GM21576 (cell line): ENCODE results near the gene MYBPC3.

ENCODE experiments used
- ATAC-seq: cut with Tn5 transposase; IDR thresholded peaks from one replicate; pipeline ENCODE4 v1.9.1; 2021; ENCODE audit warnings: mild to moderate bottlenecking, moderate library complexity; ENCODE audit not compliant: unreplicated experiment

The MYBPC3 gene

DNA sequence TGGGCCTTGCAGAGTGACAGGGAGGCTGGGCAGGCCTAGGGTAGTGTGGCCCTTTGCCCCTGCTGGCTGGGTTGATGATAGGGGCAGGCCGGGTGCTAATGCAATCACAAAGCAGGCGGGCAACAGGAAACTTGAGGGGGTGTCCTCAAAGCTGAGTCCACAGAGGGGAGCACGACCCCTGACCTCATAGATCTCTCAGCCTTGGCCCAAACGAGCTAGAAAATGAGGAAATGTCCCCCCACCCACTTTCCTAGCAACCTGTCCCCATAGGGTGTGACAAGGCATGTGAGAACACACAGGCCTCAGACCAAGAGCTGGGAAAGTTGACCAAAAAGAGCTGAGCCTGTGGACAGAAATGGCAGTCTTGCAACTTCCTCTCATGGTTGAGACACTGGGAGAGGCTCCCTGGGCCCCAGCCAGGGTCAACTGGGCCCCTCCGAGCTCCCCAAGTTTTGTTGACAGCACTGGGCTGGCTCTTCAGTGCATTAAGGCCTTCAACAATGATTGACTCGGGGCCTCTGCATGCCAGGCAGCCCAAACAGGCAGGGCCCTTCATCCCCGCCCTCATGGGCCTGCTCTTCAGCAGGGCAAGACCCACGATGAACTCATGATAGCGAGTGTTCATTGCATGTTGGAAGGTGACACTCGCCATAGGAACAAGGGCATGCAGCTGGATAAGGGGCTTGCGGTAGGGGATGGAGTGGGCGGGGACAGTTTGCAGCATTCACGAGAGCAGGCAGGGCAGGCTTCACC, 35.6 kb upstream of the MYBPC3 start:
- ATAC-seq: no peak

DNA sequence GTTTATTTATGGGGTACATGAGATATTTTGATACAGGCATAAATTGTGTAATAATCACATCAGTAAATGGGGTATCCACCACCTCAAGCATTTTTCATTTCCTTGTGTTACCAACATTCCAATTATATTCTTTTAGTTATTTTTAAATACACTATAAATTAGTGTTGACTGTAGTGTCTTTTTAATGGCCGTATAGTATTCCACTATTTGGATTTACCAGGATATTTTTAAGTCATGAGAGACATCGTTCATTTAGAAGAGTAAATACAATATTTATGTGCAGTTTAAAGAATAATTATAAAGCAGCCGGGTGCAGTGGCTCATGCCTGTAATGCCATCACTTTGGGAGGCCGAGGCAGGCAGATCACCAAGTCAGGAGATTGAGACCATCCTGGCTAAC, 32.0 kb upstream of the MYBPC3 start:
- no peak for ATAC-seq

DNA sequence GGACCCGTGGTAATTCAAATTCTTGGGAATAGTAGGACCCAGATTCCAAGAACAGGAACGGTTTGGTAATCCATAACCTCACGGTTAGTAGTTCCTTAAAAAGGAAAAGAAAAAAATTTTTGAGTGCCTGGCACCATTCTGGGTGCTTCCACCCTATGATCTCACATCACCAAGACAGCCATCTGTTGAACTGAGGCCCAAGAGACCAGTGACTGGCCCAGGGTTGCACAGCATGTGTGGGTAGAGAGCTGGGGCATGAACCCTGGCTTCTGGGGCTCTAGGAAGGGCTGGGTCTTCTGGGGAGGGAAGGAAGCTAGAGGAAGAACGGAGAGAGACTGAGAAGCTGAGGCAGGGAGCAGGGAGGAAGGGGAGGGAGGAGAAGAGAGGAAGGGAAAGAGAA, 30.6 kb upstream of the MYBPC3 start:
- no peak for ATAC-seq

DNA sequence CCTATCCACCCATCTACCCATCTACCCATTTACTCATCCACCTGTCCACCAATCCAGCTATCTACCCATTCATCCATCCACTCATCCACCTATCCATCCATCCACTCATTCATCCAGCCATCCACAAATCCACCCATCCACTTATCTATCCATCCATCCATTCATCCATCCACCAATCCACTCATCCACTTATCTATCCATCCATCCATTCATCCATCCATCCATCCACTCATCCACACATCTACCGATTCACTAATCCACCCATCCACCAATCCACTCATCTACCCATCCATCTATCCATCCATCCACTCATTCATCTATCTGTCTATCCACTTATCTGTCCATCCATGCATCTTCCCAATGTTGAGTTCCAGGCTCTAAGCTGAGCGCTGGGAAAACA, 27.6 kb upstream of the MYBPC3 start:
- ATAC-seq: no peak

DNA sequence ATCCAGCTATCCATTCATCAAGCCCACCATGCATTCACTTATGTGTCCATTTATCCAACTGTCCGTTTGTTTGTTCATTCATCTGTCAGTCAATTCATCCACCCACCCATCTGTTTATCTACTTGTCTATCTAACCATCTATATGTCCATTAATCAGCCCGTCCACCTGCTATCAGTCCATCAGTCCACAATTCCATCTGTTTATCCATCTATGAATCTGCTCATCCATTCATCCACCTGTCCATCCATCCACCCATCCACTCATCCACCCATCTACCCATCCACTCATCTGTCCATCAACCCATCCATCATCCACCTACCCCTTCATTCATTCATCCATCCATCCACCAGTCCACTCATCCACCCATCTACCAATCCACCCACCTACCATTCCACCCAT, 26.8 kb upstream of the MYBPC3 start:
- ATAC-seq: no peak

DNA sequence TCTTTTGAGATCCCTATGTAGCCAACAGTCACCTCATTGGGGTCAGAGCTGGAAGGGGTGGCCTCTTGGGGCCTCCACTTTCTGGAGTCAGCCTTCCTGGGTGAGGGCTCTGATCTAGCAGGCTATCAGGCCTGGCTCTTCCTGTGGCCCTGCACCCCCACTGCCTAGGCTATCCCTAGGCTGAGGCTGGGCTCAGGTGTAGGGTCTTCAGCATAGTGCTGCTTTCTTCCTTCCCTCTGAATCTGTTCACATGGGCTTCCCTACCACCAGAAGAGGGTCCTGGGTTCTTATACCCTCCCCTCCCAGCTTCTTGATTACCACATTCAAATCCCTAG, 26.3 kb upstream of the MYBPC3 start:
- no peak for ATAC-seq

DNA sequence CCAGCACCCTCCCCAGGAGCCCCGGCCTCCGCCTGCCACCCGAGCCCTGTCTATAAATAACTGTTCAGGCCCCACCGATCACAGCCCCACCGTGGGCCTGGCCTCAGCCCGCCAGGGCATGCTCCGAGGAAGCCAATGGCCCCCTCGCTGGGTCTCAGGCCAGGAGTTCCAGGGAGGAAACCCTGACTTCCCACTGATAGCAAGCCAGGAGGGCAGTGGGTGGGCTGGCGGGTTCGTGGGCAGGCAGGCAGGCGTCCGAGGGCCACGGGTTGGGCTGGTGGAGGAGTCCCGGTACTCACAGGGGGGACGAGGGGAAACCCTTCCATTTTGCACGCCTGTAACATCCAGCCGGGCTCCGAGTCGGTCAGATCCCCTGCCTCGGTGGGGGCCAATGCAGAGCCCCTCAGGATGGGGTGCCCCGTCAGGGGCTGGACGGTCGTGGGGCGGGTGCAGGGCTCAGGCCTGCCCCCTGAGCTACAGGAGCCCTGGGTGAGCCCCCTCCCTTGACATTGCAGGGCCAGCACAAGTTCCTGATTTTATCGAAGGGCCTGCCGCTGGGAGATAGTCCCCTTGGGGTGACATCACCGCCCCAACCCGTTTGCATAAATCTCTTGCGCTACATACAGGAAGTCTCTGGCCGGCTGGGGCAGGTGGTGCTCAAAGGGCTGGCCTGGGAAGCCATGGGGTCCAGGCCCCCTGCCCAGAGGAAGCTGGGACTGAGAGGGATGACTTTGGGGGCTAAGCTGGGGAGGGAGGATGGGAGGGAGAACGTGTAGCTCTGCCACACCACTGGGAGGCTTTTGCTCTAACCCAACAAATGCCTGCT, 25.7 kb upstream of the MYBPC3 start, which contains the start of gene SPI1:
SPI1 (minus strand) TSS at position 538 of the 826 bp plus-strand sequence; CDS start at position 344, 194 bp downstream.
- ATAC-seq: peak; percentile 72

DNA sequence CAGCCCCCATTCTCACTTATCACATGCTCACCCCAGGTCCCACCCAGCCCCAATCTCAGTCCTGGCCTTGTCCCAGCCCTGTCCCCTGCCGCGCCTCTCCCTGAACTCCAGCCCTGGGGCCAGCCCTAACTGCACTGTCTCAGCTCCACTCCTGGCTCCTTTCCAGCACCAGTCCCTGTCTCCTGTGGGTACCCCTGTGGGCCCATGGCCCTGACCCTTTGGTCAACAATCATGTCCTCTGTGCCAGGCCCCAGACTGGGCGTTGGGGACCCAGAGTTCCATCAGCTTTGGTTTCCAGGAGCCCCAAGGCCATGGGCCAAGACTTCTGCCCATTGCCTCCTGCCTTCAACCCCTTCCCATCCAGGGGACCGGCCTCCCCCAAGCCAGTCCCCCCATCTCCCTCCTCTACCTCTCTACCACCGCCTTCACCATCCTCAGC, 25.1 kb upstream of the MYBPC3 start:
- ATAC-seq: no peak

DNA sequence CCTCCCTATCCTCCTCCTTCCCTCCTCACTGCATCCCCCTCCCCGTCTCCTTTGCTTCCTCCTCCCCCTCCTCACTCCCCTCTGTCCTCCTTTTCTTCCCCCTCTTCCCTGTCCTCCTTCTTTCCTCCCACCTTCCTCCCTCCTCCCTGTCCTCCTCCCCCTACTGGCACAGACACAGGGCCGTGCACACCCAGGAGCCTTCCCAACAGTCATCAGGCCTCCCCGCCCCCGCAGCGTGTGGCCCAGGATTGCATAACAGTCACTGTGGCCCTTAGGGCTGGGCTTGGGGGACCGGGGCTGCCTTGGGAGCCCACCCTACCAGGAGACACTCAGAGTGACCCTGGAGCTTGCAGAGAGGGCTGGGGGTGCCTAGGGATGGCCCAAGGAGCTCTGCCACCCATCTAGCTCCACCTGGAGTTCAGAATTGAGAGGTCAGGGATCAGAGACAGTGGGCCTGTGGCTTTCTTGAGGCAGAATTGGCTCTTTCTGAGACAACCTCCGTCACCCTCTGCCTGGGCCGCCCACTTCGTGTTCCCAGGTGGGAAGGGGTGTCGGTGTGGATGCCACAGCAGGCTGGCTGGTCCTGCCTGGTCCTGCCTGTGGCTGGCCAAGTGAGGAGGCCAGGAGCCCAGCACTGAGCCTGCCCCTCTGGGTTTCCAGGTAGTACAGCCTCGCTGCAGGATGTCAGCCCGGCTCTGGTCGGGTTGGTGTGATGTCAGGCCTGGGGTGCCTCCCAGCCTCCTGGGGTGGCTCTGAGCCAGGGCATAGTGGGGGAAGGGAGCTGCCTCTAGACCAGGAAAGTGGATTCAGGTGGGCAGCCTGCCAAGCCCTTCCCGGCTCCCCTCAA, 24.2 kb upstream of the MYBPC3 start:
- no peak for ATAC-seq

DNA sequence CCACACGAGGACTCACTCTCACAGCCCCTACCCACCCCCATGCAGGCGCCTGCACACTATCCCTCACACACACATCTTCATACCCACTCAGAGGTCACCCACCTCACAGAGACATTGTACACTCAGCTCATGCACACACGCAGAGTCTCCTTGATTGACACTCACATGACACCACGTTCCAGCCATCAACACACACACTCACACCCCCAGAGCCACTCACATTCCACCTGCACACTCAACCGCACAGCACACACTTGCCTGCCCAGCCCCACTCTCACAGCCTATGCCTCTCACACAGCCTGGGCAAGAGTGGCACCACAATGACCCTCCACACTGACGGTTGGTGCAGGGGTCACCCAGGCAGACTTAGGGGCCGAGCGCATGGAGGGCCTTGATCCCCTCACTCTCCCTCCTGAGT, 23.6 kb upstream of the MYBPC3 start:
- ATAC-seq: no peak

DNA sequence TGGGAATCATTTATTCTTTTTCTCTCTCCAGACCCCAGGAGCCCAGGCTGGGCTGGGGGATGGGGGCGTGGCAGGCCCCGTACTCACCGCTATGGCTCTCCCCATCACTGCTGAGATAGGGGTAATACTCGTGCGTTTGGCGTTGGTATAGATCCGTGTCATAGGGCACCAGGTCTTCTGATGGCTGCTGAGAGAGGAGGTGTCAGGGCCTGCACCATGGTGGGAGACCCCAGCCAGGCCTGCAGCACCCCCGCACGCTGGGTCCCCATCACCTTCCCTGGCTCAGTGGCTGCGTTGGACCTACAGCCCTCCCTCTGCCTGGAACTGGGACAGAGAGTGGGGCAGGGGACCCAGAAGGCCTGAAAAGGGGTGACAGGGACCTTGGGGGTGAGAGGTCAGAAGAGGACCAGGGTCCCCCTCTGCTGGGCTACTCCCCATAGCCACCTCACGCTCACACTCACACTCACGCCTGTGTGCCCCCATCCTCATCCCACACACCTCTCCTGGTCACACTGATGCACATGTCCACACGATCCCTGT, 23.1 kb upstream of the MYBPC3 start:
- ATAC-seq: no peak

DNA sequence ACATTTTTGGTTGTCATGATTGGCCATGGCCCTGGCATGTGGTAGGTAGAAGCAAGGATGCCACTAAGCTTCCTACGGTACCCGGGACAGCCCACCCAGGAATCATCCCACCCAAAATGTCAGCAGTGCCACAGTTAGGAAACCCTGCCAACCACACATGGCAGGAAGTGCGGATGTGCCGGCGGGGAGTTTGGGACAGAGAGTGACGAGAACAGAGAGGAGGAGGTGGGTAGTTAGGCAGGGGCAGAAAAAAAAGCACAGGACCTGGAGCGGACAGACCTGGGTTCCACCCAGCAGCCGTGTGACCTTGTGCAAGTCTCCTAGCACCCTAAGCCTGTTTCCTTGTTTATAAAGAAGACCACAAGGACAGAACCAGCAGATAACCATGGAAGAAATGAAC, 22.5 kb upstream of the MYBPC3 start:
- ATAC-seq: no peak

DNA sequence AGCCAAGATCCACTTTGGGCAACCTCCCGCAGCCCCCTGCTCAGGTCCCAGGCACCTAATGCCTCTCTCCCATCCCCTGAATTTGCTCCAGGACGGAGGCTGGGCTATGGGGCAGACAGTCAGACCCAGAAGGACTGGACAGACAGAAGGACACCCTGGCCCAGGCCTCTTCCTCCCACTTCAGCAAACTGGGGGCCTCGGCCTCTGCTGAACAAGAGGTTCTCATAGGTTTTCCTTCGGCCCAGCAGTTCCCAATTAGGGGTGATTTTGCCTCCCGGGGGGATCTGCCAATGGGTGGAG, 22.2 kb upstream of the MYBPC3 start:
- ATAC-seq: no peak

DNA sequence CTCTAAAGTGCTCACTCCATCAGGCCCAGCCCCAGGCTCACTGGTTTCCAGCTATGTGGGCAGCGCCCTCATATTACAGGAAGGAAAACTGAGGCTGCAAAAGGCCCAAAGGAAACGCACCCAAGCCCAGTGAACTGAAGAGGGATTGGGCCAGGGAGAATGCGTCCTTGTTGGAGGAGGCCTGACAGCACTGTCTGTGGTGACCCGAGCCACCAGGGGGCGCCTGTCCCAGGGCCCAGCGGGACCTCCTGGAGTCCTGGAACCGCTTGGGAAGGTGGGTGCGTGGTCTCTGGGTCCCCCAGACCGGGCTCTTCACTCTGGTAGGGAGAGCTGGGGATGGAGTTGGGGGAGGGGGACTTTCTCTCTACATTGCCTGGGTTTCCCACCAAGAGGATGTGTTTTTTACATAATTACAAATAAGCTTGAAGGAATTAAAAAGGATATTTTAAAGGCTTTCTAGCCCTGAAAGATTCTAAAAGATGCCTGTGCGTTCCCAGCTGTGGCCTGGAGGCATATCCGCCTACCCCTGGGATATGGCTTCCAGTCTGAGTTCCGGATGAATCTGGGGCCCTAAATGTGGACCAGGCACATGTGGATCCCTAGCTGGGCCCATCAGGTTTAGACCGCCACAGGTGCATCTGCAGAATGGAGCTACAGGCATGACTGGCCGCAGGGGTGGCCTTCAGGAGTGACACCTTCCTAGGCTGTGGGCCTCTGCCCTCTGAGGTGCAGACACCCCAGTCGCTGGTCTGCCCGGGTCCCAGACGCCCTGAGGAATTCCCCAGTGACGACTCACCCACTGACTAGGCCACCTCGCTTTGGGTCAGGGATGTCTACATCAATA, 21.6 kb upstream of the MYBPC3 start:
- peak; percentile 40 for ATAC-seq

DNA sequence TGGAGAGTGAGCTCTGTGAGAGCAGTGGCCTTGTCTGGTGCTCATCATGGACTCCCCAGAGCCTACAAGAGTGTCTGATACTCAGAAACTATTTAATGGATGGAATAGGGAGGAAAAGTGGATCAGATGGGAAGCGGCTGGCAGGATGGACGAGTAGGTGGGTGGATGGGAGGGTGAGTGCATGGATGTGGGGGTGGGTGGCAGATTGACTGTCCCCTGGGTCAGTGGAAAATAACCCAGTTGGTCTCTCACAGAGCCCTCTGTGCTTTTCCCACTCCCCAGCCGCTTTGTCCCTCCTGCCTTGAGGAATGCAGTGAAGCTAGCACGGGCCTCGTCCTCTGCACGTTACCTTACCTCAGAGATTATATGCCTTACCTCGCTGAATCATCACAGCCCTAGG, 19.9 kb upstream of the MYBPC3 start:
- no peak for ATAC-seq

DNA sequence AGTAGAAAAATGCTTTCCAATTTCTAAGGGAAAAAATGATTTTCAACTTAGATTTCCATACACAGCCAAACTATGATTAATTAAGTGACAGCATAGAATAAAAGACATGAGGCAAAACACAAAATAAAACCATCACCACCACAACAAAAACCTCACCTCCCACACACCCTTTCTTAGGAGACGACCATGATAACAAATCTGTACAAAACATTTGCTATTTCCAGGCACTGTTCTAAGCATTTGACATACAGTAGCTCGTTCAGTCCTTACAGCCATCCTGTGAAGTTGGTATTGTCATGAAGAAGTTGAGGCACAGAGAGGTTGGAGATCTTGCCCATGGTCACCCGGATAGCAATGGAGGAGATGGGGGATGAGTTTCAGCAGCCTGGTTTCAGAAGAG, 17.2 kb upstream of the MYBPC3 start:
- ATAC-seq: no peak

DNA sequence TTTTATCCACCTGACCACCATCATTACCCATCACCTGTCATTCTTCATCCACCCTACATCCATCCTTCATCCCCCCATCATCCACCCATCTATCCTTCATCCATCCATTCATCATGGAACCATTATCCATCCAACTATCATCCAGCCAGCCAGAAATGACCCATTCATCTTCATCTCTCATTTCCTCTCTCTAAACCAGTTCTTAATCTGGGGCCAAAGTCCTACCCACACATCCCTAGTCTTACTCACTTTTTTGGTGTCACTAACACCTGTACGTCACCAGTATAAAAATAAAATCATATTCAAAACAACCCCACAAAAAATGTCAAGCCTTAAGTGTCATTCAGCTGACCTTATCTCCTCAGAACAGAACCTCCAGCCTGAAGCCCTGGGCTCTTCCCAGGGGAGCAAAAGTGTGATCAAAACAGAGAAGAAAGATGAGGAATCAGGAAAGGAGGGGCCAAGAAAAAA, 13.6 kb upstream of the MYBPC3 start:
- no peak for ATAC-seq

DNA sequence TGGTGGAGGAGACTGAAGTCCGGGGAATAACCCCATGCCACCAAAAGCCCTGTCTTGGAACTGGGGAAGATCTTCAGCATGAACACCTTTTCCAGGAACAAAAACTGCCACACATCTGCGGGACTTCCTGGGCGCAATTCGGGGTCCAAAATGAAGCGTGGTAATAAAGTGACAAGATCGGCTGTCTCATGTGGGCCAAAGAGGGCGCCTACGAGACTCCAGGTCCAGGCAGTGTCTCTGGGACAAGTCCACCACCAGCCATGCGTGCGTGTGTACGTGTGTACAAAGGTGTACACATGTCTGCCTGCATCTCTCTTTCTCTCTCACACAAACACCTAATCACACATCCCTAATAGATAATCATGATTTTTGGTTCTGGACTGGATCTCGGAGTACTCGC, 8.9 kb upstream of the MYBPC3 start:
- ATAC-seq: no peak

DNA sequence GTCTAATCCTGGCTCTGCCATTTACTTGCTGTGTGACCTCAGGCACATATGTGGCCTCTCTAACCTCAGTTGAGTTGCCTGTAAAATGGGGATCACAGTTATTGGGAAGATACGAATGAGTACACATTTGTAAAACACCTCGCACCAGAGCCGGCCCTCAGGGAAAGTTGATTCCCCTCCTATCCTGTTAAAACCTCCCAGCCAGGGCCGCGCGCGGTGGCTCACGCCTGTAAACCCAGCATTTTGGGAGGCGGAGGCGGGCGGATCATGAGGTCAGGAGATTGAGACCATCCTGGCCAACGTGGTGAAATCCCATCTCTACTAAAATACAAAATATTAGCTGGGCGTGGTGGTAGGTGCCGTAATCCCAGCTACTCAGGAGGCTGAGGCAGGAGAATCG, 7.8 kb upstream of the MYBPC3 start:
- ATAC-seq: no peak

DNA sequence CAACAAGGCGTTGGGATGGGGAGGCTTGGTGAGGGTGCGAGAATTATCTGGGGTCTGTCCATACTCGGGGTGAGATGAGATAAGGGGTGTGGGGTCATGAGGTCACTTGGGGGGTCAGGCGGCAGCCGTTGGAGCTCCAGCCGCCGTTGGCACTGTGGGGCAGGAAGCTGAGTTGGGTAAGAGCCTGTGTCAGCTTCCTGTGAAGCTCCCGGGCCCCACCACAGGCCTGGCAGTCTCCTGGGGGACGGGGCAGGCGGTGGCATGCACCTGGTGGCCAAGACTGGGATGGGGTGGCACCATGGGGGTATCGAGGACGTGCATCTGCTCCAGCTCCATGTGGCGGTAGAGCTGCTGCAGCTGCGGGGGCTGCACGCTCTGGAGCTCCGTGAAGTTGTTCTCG, 7.1 kb upstream of the MYBPC3 start:
- ATAC-seq: no peak
